Hepatic stellate cell (primary cell): ENCODE measurements around the gene OR10H4.
"Not testable (repeated sequence)": the region's sequence is repeated elsewhere in the genome, so short reads cannot be mapped to it uniquely, and the experiment has no call there.

Experiments used
- DNase-seq: peaks from one replicate; pipeline ENCODE4 v3.0.0; 2011; ENCODE audit warnings: low spot score

The OR10H4 gene

GRCh38 chr19:15948223-15949058 lies at the start of gene OR10H4:
Gene OR10H4, plus strand, starts transcription at chr19:15949008. Its CDS starts 0 bp downstream, at chr19:15949008.
- DNase-seq = no peak

- DNase-seq = not testable (repeated sequence)
These were observed 49.2 kb upstream of the OR10H4 start for GRCh38 chr19:15899561-15899960.

GRCh38 chr19:15900032-15900431 lies 48.8 kb upstream of the OR10H4 start:
- not testable (repeated sequence) for DNase-seq

GRCh38 chr19:15900504-15900903 lies 48.3 kb upstream of the OR10H4 start:
- DNase-seq = no peak

- DNase-seq = no peak
These were observed 46.6 kb upstream of the OR10H4 start for GRCh38 chr19:15902254-15902653.

GRCh38 chr19:15902898-15903297 lies 45.9 kb upstream of the OR10H4 start:
- DNase-seq = not testable (repeated sequence)

- no peak for DNase-seq
These were observed 43.8 kb upstream of the OR10H4 start for GRCh38 chr19:15905026-15905425.

GRCh38 chr19:15911599-15912235 lies 37.1 kb upstream of the OR10H4 start:
- DNase-seq = no peak

GRCh38 chr19:15913384-15913783 lies 35.4 kb upstream of the OR10H4 start:
- no peak for DNase-seq

- no peak for DNase-seq
These were observed 35.0 kb upstream of the OR10H4 start for GRCh38 chr19:15913830-15914229.

- DNase-seq = no peak
These were observed 33.7 kb upstream of the OR10H4 start for GRCh38 chr19:15915109-15915508.

GRCh38 chr19:15919243-15919642 lies 29.6 kb upstream of the OR10H4 start:
- DNase-seq = no peak

- DNase-seq = no peak
These were observed 26.8 kb upstream of the OR10H4 start for GRCh38 chr19:15922021-15922420.

- DNase-seq = no peak
These were observed 25.1 kb upstream of the OR10H4 start for GRCh38 chr19:15923702-15924101.

- DNase-seq = no peak
These were observed 22.3 kb upstream of the OR10H4 start for GRCh38 chr19:15926484-15926883.

GRCh38 chr19:15928321-15928720 lies 20.5 kb upstream of the OR10H4 start:
- no peak for DNase-seq

- not testable (repeated sequence) for DNase-seq
These were observed 15.0 kb upstream of the OR10H4 start for GRCh38 chr19:15933761-15934331.

- DNase-seq = no peak
These were observed 14.3 kb upstream of the OR10H4 start, which contains the start of gene CYP4F11 for GRCh38 chr19:15934332-15935078. Gene CYP4F11, minus strand, starts transcription at chr19:15934529. Its CDS starts 121 bp downstream, at chr19:15934408.

- DNase-seq = no peak
These were observed 13.6 kb upstream of the OR10H4 start for GRCh38 chr19:15935167-15935702.

GRCh38 chr19:15936173-15936572 lies 12.6 kb upstream of the OR10H4 start:
- no peak for DNase-seq

- no peak for DNase-seq
These were observed 11.9 kb upstream of the OR10H4 start for GRCh38 chr19:15936950-15937349.

GRCh38 chr19:15937771-15938170 lies 11.0 kb upstream of the OR10H4 start:
- DNase-seq = no peak
